BJ (cell line): ENCODE data around the gene ANXA9. TPM values are rescaled to one million over a fixed set of nuclear protein-coding genes. Genes with fewer than 3 reads are reported as not detected.

Experiments used
- CTCF ChIA-PET: fragments of 350-600 bp; formaldehyde crosslinking; extraction: SDS; loops from one replicate; lab custom pipeline; 2021; ENCODE audit warnings: antibody characterized with exemption, inconsistent platforms; lab: Yijun Ruan, JAX
- POLR2A ChIA-PET: fragments of 300-600 bp; sonication (Branson Sonifier 250); formaldehyde crosslinking; extraction: SDS; loops from one replicate; lab custom pipeline; 2021; ENCODE audit warnings: antibody characterized with exemption; lab: Charles Lee
- DNase-seq: peaks from one replicate; pipeline ENCODE4 v3.0.0-alpha.2; 2011; ENCODE audit warnings: low read depth
- H3K27me3 ChIP-seq: 2 replicates; pipeline ENCODE4 v1.6.0; 2011; ENCODE audit warnings: low read length; ENCODE audit not compliant: control insufficient read depth, insufficient read depth
- H3K36me3 ChIP-seq: 2 replicates; pipeline ENCODE4 v1.5.1; 2011; ENCODE audit warnings: low read length; ENCODE audit not compliant: control insufficient read depth, insufficient read depth
- H3K4me3 ChIP-seq: 2 replicates; pipeline ENCODE4 v1.5.1; 2011; ENCODE audit warnings: low read depth, mild to moderate bottlenecking, control low read depth, low read length
- polyA plus RNA-seq: library from polyadenylated mRNA; depleted of rRNA; stranded (reverse); fragments of >200 nt; gene quantifications from 2 replicates; pipeline ENCODE4 v1.2.3, GENCODE V29; 2011
- TF ChIP-seq, protein P1 (sequence below): IDR thresholded peaks from 2 replicates; pipeline ENCODE4 v1.5.1; 2011; ENCODE audit warnings: low read depth, mild to moderate bottlenecking, control low read depth, inconsistent platforms, low read length, moderate library complexity; ENCODE audit not compliant: insufficient read depth

Gene ANXA9
- polyA plus RNA-seq, 1 experiment: 0.21 TPM

GRCh38 chr1:150964164-150964489 lies 18.0 kb upstream of the ANXA9 start:
- no peak for DNase-seq
- ChIA-PET CTCF (interaction anchor here (0.6 kb wide), 1 partner anchor 11 kb away, joined by 4 read pairs; no protein-coding TSS in a partner anchor), POLR2A (no interaction called here)
- H3K27me3 ChIP-seq: no peaks in the 10 kb centered on the region
- peaks cover 50% of the 10 kb centered on the region for H3K36me3 ChIP-seq
- TF ChIP-seq, protein P1, sequence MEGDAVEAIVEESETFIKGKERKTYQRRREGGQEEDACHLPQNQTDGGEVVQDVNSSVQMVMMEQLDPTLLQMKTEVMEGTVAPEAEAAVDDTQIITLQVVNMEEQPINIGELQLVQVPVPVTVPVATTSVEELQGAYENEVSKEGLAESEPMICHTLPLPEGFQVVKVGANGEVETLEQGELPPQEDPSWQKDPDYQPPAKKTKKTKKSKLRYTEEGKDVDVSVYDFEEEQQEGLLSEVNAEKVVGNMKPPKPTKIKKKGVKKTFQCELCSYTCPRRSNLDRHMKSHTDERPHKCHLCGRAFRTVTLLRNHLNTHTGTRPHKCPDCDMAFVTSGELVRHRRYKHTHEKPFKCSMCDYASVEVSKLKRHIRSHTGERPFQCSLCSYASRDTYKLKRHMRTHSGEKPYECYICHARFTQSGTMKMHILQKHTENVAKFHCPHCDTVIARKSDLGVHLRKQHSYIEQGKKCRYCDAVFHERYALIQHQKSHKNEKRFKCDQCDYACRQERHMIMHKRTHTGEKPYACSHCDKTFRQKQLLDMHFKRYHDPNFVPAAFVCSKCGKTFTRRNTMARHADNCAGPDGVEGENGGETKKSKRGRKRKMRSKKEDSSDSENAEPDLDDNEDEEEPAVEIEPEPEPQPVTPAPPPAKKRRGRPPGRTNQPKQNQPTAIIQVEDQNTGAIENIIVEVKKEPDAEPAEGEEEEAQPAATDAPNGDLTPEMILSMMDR: no peak
- H3K4me3 ChIP-seq: no peak overlapping the region

GRCh38 chr1:150965605-150966004 lies 16.5 kb upstream of the ANXA9 start:
- Histone ChIP-seq H3K27me3 (no peaks in the 10 kb centered on the region), H3K4me3 (no peak overlapping the region), H3K36me3 (peaks cover 47% of the 10 kb centered on the region)
- ChIA-PET POLR2A (no interaction called here), CTCF (interaction anchor here (0.7 to 1.2 kb wide), 3 partner anchors 16 to 43 kb away, joined by 3 read pairs; partner anchors contain the start of gene ANXA9)
- TF ChIP-seq, protein P1: no peak
- DNase-seq: no peak

DNA sequence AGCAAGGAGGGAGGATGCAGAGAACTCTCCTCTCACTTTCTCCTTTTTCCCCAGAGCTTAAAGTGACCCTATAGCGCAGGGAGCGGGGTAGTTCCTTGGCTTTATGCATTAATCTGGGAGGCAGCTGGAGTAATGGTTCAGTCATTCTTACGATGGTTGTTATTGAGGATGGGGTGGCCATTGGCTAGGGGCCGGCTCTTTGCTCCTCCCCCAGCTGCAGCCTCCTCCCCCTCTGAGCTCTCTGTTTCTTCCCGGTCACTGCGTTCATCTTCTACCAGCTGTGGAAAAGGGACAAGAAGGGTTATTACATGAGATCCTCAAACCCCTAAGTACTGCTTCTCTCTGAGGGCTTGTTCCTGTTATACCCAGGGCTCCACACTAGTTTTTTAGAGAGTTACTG lies 16.1 kb upstream of the ANXA9 start:
- TF ChIP-seq, protein P1: no peak
- DNase-seq: no peak
- no peak overlapping the region for H3K4me3 ChIP-seq
- ChIA-PET POLR2A (no interaction called here), CTCF (interaction anchor here (0.7 to 1.2 kb wide), 3 partner anchors 16 to 44 kb away, joined by 3 read pairs; partner anchors contain the start of gene ANXA9)
- H3K27me3 ChIP-seq: no peaks in the 10 kb centered on the region
- peaks cover 44% of the 10 kb centered on the region for H3K36me3 ChIP-seq

- POLR2A ChIA-PET: no interaction called here
- H3K27me3 ChIP-seq: no peaks in the 10 kb centered on the region
- CTCF ChIA-PET: no interaction called here
- peaks cover 38% of the 10 kb centered on the region for H3K36me3 ChIP-seq
- no peak for DNase-seq
- H3K4me3 ChIP-seq: no peak overlapping the region
- TF ChIP-seq, protein P1: no peak
Observed at GRCh38 chr1:150967936-150968335, 14.2 kb upstream of the ANXA9 start.

GRCh38 chr1:150968491-150968890 lies 13.6 kb upstream of the ANXA9 start:
- ChIA-PET POLR2A (no interaction called here), CTCF (interaction anchor here (3.3 kb wide), 1 partner anchor 12 kb away, joined by 13 read pairs; no protein-coding TSS in a partner anchor)
- Histone ChIP-seq H3K27me3 (no peaks in the 10 kb centered on the region), H3K36me3 (peaks cover 36% of the 10 kb centered on the region), H3K4me3 (no peak overlapping the region)
- TF ChIP-seq, protein P1: no peak
- no peak for DNase-seq
